NCI-H748 treated with DMSO at 0.1 percent for 48 hours (cell line): ENCODE data around the gene LSM14B.

ENCODE experiments used
- DNase-seq: peaks from one replicate; lab custom pipeline; 2025; lab: John Stamatoyannopoulos, UW

The LSM14B gene

DNA sequence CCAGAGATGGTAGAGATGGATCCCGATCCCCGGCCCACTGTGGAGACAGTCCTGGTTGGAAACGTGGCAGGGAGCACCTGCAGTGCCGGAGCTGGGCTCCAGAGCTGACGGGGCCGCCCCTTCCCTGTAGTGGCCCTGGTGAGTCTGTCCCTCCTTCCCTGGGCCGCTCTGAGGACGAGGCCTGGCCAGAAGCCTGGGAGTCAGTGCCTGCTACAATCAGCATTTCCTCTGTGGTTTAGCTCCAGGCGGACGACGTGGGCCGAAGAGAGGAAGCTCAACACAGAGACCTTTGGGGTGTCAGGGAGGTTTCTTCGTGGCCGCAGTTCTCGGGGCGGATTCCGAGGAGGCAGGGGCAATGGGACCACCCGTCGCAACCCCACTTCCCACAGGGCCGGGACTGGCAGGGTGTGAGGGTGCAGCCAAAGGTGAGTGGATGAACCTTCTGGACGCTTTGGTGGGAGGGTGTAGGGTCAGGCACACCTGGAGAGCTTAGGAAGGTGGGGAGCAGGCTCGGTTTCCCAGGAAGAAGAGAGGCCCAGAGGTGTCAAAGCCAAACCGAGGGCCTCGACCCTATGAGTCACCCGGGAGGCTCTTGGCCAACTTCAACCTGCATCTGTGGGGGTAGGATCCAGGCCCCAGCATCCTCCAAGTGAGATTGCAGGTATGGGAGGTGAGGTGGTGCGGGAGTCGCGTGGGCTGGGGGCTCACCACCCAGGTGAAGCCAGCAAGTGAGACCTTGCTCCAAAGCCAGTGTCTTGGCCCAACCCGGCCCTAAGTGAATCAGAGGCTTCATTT lies 11.0 kb downstream of the LSM14B start:
- DNase-seq: no peak

DNA sequence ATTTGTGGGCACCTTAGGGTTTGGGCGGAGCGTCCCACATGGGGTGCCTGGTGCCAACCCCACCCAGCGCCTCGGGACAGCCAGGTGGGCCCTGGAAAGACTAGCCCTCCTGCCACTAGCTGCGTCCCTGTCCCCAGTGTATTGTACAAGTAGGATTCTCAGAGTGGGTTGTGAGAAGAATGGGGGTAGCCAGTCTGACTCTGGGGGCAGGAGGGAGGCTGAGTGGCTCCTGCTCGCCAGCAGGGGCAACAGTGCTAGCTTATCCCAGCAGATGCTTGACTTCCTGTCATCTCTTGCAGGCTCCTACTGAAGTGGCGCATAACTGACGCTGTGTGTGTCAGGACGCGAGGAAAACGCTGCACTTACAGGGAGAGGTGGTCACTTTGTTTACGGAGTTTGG lies 11.6 kb downstream of the LSM14B start:
- no peak for DNase-seq

DNA sequence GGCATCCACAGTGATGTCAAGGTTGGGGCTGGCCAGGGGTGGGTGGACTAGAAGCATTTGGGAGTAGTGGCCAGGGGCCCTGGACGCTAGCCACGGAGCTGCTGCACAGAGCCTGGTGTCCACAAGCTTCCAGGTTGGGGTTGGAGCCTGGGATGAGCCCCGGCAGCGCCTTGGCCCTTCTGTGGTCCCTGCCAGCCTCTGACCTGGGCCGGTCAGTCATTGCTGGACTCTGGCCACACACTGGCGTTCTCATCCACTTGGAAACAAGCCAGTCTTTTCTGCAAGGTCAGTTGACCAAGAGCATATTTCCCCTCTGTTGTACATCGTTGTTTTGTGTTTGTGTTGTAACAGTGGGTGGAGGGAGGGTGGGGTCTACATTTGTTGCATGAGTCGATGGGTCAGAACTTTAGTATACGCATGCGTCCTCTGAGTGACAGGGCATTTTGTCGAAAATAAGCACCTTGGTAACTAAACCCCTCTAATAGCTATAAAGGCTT lies 12.5 kb downstream of the LSM14B start:
- no peak for DNase-seq

DNA sequence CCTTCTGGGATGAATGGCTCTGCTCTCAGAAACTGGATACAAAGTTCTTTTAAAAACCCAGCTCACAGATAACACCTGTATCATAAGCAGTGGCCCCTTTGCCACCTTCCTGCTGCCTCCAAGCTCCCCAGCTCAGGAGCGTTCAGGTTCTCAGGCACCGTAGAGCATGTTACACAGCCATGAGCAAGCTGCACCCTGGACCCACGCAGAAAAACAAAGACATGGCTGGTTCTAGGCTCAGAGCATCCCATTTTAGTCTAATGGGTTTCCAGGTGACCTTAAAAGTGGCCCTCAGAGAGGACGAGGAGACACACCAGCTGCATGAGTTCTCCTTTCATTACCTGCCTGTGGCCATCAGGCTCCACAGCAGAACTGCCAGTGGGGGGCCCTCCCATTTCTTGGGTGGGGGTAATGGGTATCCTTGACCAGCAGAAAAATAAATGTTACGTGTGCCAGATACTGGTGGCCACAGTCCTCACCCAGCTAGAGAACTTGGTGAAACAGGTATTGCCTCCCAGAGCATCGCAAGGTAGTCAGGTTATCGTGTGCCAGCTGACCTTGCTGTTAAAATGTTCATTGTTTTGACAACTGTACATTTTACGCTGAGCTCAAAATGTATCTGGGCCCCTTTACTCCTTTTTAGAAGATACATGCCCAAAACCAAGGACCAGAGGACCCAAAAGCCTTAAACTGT lies 13.4 kb downstream of the LSM14B start:
- no peak for DNase-seq

DNA sequence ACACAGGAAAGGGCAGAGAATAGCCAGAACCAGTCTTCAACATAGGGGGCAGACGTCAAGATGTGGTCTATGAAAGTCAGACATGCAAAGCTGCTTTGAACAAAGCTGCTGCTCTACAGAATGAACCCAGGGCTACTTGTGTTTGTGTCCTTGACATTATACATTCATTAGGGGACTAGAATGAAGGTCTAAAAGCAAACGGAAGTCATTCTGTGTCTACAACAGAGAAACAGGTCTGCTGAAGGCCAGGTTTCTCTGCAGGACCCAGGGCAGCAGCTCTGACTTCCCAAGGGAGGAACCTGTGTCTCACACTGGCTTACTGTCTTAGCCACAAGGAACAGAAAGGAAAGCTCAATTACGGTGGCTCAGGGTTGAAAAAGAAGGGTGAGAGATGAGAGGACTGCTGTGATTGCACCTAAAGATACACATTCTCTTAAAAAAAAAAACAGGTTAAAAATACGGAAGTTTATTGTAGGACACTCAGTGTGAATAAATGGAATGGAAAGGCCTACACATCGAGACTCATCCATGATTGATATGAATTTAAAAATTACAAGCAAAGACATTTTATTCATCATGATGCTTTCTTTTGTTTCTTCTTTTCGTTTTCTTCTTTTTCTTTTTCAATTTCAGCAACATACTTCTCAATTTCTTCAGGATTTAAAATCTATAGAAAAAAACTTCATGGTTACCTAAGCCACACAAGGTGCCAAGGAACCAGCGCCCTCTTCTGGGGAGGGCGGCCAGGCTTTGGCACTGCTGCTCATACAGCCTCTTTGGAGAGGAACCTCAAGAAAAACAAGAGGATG lies 14.2 kb downstream of the LSM14B start:
- no peak for DNase-seq

DNA sequence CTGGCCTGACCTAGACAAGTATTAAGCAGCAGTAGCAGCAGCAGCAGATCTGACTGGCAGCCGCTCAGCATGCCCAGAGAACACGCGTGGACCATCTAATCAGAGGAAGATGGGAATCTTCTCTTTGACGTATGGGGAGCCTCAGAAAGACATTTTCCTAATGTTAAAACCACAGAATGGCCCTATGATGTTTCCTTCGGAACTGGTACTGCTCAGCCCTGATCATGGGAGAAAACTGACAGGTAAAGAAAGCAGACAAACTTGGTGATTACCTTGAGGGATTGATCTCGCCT lies 14.8 kb downstream of the LSM14B start:
- no peak for DNase-seq

DNA sequence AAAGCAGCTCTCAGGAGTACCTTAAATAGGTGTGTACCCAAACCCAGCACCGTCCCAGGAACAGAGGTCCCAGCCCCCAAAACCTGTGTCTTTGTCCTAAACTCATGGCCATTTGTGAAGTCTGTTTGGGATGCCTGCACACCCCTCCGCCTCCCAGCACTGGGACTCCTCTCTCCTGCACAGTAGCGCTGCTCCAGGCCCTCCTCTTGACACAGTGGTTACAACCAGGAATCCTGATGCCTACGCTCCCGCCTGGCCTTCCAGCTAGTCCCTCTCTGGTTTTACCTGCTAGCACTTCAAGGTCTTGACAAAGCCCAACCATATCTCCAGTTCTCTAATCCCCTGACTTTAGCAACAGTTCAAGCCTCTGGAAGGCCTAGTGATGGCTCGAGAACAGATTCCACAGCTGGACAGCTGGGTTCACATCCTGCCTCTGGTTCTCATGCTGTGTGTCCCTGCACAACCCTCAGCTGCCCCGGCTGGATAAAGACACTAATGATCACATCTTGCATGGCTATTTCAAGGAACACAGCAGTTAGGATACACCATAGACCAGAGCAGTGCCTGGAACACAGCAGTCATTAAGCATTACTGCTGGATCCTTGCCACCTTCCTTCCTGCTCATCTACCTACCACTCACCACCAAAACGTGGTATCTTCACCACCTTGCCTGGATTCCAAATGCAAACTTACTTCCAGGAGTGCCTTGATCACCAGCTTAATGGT lies 15.4 kb downstream of the LSM14B start:
- DNase-seq: no peak

DNA sequence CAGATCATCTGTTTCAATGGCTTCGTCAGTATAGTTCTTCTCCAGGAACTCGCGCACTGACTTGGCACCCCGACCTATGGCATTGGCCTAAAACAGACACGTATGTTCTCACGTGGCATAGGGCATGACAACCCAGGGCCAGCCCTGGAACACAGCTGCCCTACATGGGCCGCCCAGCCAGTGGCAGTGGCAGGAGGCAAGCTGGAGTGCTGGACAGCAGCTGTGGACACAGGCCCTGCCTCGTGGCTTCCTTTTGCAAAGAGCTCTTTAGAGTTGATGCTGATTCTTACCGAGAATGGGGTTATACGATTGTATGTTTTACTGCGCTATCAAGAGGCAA lies 15.9 kb downstream of the LSM14B start:
- no peak for DNase-seq

DNA sequence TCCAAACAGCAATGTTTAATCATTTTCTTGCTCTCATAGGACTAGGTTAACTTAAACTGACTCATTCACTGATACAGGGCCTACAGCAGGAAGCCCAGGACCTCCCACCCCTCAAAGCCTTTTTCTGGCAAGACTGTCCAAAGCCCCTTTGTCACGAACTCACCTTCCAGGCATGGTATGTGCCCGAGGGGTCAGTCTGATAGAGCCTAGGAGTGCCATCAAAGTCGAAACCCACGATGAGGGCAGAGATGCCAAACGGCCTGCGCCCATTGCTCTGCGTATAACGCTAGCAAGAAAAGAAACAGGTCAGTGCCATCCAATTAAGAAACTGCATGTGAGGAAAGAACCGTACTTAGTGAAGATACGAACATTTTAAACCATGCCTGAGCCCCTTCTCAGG lies 16.6 kb downstream of the LSM14B start:
- DNase-seq: no peak

DNA sequence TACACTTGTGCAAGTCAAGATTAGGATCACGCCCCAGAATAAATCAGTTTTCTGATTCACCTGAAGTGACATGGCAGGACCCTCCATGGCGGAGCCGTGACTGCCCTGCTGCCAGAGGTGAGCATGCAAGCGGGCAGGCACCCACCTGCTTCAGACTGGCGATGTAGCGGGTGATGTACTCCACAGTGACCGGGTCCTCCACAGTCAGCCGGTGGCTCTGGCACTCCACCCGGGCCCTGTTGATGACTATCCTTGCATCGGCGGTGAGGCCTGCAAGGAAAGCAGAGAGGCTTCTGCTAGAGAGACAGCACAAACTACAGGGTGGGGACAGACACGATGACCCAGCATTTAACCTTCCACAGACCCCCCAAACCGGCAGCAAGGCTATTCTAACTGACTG lies 17.4 kb downstream of the LSM14B start:
- no peak for DNase-seq

DNA sequence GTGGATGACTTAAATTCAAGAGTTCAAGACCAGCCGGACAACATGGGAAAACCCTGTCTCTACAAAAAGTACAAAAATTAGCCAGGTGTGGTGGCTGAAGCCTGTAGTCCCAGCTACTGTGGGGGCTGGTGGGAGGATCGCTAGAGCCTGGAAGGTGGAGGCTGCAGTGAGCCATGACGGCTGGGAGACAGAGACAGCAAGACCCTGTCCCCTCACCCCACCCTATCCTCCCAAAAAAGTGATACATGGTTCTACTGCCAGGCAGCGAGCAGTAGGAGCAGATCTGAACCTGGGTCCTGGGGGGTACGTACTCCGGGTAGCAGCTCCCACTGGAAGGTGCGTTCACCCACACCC lies 18.7 kb downstream of the LSM14B start:
- no peak for DNase-seq

DNA sequence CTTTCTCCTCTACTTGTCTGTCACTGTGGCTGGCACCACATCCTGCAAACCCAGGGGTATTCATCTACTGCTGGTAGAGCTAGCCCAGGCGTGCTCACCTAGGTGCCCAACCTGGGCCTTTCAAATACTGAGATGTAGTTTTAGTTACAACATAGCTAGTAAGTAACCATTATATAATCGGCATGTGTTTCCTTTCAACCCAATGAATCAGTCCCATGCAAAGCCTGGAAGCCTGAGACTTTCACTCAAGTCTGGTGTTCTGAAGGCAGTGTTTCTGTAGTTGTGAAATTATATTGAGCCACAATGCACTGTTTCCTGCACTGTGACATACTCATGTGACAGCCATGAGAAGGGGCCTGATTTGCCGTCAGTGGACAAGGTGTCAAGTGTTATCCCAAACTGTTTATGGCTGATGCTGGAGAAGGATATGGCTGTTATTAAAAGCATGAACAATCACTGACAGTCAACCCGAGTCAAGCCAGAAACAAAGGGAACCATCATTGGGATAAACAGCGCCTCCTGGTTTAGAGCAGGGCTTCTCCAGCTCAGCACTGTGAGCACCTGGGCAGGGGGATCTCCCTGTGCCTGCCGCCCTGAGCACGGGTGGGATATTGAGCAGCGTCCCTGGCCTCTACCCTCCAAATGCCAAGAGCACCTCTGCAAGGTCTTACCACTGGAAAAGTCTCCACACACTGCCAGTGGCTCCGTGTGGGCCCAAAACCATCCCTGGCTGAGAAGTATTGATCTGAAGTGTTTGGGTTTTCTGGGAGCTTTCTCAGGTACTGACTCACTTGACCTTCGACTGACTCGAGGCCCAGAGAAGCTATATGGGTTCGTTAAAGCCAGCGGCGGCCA lies 19.3 kb downstream of the LSM14B start:
- DNase-seq: no peak

DNA sequence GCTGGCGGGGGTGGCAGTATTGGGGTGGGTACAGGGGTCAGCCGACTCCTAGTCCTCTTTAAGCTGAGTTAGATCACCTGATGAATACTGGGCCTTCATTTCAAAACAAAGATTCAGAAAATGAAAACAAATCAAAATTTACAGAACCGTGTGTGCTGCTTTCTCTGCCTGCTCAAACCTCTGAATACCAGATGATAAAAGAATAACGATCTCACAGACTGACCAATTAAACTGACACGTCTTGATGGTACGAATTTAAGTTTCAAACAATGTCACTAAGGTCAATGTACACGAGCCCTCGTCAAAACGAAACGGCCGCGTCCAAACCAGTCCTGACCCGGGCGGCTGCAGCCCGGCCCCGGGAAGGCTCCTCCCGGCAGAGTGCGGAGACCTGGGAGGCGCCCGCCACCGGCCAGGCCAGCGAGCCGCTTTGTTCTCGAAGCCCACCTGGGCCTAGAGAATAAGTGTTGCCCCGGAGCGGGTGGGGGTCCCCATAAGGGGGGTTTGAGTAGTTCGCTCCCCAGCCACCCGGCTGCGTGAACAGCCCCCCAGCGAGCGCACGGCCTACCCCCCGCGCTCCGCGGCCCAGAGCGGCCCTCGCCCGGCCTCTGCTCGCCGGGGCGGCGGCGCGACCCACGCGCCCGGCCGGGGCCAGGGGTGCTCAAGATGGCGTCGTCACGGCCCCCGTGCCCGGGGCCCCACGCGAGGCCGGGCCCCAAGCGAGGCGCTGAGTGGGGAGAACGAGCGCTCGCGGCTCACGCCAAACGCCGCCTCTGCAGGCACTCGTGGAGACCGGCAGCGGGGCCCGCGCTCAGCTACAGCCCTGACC lies 20.2 kb downstream of the LSM14B start:
- DNase-seq: no peak

DNA sequence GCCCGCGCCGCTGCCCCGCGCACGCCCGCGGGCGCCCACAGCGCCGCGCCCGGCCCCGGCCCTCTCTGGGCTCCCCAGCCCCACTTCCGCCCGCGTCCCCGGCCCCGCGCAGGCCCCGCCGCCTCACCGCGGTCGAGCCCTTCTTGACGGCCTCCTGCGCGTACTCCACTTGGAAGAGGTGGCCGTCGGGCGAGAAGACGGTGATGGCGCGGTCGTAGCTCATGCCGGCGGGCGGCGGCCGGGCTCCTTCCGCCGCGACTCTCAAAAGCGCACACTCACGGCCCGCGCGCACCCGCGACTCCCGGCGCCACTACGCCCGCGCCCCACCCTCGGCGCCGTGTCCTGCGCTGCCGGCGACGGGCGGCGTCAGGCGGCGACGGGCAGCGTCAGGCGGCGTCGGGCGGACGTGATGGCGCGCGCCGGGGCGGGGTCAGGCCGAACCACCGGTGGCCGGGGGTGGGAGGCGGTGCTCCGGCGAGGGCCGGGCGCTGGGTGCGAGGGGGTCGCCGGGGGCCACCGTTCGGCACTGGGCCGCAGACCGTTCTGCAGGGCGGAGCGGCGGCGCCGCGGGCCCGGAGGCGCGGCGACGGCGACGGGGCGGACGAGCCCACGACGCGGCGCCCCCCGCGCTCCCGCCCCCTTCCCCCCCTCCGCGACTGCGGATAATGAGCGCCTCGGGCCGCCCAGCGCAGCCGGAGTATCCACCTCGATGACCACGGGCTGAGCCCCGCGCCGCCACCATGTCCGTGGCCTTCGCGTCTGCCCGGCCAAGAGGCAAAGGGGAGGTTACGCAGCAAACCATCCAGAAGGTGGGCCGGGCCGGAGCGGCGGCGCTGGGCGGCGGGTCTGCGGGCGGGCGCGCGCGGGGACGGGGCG lies 21.0 kb downstream of the LSM14B start, which contains the start of the genes PSMA7 and SS18L1:
PSMA7 (minus strand) TSS at position 314 of the 876 bp plus-strand sequence; CDS start at position 223, 91 bp downstream.
SS18L1 (plus strand) TSS at position 689 of the 876 bp plus-strand sequence; CDS start at position 741, 52 bp downstream.
- no peak for DNase-seq

DNA sequence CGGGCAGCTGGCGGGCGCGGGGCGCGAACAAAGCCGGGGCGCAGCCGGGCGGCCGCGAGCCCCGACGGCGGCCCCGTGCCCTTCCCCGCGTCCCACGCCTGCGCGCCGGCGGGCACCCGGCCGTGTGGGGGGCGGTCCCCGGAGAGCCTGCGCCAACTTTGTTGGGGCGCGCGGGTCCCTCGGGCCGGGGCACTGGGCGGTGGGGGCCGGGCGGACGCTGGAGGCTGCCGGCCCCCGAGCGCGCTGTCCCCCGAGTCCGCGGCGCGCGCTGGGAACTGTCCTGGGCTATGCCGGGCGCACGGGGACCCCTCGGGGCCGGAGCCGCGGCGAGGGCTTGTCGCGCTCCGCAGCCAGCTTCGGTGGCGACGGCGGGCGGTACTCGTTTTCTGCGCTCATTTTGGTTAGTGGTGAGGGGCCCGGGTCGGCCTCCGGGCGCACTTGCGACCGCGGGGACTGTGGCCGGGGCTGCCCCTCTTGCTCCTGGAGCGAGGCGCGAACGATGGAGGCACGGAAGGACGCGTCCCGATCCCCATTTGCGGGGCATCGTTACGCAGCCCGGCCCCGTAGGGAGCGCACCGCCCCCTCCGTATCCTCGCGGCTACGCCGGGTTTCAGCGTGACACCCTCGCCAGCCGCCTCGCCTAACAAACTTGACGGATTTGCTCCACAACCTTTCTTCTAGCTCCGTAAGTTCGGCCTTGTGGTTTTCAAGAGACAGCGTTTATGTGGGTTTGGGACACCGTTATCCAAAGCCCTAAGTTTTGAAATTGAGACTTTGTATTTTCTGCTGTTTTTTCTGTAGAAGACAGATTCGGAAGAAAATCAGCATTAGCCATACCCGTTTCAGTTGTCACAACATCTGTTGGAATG lies 21.9 kb downstream of the LSM14B start:
- DNase-seq: no peak

DNA sequence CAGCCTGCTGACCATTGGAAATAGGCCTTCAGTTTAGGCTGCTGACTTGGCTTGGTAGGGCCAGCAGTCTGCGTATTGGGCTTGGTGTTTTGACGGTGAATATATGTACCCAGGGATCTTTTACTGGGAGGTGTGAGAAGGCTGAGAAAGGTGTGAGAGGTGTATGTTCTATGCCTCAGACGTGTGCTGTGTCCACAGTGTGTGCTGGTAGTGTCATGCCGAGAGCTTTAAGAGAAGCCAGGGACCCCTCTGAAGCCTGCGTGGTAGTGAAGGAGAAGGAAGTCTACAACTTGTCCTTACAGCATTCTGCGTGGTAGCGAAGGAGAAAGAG lies 23.4 kb downstream of the LSM14B start:
- DNase-seq: no peak

DNA sequence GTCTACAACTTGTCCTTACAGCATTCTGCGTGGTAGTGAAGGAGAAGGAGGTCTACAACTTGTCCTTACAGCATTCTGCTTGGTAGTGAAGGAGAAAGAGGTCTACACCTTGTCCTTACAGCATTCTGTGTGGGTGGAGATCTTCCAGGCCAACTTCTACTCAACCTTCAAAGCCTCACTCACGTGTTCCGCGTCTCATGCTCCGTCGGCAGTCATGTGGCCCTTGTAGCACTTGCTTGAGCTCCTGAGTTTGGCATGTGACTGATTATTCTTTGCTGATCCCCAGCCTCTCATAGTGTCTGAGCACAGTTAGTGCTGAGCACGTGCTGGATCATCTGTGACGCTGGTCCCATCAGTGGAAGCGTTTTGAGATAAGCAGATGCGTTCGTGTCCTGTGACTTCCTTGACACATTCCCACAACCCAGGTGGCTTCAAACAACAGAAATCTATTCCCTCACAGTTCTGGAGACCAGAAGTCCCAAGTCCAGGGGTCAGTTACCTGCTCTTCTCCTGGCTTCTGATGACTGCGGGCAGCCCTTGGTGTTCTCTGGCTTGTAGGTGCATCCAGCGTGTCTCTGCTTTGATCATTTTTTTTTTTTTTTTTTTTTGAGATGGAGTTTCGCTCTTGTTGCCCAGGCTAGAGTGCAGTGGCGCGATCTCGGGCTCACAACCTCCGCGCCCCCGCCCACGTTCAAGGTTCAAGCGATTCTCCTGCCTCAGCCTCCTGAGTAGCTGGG lies 23.9 kb downstream of the LSM14B start:
- no peak for DNase-seq

DNA sequence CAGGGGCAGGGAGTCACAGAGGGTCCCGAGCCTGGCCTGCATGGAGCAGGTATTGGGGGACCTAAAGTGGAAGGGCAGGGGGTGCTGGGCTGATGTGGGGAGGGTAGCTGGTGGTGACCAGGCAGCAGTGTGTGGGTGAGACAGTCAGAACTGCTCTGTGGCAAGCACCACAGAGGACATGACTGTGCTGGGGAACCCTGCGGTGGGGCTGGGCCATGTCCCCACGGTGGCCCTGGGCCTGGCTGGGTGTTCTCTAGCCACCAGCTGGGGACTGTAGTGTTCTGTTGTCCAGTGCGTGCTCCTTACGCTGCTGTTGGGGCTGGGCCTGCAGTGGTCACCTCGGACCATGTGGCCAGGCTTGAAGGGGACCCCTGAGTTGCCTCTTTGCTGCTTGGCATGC lies 24.9 kb downstream of the LSM14B start:
- no peak for DNase-seq
